HG03558 (cell line): ENCODE results near the gene SARS1.
"Not testable (repeated sequence)": the region's sequence is repeated elsewhere in the genome, so short reads cannot be mapped to it uniquely, and the experiment has no call there.

Experiments used
- ATAC-seq: cut with Tn5 transposase; IDR thresholded peaks from one replicate; pipeline ENCODE4 v1.9.1; 2021; ENCODE audit warnings: moderate number of reproducible peaks; ENCODE audit not compliant: unreplicated experiment; ENCODE audit errors: extremely low read depth

Gene SARS1, protein sequence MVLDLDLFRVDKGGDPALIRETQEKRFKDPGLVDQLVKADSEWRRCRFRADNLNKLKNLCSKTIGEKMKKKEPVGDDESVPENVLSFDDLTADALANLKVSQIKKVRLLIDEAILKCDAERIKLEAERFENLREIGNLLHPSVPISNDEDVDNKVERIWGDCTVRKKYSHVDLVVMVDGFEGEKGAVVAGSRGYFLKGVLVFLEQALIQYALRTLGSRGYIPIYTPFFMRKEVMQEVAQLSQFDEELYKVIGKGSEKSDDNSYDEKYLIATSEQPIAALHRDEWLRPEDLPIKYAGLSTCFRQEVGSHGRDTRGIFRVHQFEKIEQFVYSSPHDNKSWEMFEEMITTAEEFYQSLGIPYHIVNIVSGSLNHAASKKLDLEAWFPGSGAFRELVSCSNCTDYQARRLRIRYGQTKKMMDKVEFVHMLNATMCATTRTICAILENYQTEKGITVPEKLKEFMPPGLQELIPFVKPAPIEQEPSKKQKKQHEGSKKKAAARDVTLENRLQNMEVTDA

DNA sequence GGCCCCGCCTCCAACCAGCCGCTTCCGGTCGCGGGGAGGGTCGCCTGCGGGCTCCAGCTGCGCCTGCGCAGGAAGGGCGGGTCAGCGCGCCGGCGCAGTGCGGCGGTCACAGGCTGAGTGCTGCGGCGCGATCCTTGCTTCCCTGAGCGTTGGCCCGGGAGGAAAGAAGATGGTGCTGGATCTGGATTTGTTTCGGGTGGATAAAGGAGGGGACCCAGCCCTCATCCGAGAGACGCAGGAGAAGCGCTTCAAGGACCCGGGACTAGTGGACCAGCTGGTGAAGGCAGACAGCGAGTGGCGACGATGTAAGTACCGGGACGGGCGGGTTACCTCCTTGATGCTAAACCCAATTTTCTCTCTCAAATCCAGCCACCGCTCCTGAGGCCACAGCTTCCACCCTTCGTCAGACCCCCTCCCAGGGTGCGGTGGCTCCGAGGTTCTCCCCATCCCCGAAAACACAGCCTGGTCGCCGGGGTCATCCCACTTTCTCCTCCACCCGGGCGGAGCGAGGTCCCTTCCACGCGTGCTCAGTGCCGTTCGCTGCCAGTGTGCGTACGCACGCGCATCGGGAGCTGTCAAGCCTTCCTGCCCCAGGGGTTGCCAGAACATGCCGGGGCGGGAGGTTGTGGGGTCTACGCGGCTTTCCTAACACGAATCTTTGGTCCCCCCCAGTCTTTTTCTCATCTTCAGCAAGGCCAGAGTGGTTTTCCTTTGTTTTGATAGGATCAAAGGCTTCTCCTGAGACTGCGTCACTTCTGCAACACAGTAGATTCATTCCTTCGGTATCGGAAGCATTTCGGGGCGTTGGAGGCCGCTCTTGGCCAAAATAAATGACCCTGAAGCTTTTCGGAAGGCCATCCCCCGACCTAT, at the start of gene SARS1:
TSS of gene SARS1 (plus strand) at position 95 of the 870 bp plus-strand sequence. CDS start at position 170, 75 bp downstream.
- ATAC-seq: peak; percentile 49

DNA sequence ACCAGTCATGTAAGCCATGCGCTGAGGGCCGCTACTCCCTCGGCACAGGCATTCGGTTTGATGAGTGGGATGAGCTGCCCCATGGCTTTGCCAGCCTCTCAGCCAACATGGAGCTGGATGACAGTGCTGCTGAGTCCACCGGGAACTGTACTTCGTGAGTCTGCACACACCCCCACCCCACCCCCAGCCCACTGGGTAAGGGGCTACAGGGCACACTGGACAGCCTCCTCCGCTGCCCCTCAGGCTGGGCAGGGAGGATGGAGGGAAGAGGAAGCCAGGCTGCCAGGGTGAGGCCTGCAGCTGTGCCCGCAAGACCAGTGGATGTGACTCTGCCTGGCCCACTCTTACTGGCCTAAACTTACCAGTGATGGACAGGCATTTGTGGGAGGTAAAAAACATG, 49.2 kb upstream of the SARS1 start:
- ATAC-seq: no peak

DNA sequence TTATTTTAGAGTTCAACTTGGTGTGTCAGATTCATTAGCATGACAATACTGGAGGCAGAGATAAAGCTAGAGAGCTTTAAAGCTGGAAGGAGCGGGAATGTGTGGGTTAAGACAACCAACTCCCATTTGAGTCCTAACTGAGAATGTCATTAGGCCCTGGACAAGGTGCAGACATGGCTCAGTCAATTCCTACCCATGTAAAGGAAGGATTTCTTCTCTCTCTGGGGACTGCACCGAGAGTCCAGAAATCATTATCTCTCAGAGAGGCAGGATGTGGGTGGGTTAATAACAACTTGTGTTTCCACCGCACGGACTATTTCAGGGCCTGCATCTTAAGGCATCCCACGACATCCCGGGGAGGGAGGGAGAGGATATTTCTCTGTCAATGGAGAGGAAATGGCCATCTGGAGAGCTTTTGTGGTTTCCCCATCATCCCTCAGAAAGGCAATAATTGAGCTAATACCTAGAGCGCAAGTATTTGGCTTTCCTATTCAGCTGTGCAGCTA, 46.7 kb upstream of the SARS1 start:
- no peak for ATAC-seq

DNA sequence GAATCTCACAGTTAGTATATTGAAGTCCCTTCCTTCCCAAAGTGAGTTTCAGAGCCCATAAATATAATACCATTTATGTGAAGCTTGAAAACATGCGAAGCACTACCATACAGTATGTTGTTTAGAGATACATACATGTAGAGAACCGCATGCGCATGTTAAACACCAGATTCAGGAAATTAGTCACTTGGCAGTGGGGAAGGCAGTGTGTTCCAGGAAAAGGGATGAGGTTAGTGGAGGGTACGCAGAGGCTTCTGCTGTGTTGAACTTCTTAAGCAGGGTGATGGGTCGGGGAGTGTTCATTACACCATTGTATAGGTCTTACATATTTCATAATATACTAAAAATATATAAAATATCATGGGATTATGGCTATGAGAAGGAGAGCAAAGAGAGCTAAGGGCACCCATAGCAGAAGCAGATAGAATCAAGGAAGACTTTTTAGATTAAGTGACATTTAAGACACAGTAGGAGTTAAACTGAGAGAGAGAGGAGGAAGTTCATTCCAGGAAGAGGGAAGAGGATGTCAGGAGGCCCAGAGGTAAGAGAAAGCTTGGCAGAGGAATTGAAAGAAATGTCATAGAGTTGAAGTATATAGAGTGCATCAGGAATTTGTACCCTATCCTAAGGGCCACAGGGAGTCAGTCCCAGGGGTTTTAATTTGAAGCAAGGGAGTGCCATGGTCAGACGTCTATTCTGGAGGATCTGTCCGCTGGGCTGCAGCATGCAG, 43.5 kb upstream of the SARS1 start:
- ATAC-seq: no peak

DNA sequence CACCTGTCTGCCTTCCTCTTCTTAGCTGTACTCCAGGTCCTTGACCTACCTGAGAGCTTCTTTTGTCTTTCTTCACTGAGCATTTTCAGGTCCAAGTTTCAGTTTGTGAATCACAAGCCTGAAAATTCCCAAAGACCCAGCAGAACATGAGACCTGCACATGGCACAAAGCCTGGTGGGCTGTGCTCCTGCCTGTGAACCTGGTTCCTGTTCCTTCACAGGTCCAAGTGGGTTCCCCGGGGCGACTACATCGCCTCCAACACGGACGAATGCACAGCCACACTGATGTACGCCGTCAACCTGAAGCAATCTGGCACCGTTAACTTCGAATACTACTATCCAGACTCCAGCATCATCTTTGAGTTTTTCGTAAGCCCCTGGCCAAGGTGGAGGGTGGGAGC, 42.1 kb upstream of the SARS1 start:
- ATAC-seq: no peak

DNA sequence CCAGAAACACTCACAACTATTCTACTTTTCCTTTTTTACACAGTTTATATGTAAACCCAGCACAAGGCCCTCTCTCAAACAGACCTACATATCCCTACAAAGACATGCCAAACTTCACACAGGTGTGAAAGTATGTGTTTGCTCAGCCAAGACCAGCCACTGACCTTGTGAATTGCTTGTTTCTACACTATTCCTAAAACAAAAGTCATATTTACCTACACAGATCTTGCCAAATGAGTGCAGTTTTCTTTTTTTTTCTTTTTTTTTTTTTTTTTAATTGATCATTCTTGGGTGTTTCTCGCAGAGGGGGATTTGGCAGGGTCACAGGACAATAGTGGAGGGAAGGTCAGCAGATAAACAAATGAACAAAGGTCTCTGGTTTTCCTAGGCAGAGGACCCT, 37.4 kb upstream of the SARS1 start:
- not testable (repeated sequence) for ATAC-seq

DNA sequence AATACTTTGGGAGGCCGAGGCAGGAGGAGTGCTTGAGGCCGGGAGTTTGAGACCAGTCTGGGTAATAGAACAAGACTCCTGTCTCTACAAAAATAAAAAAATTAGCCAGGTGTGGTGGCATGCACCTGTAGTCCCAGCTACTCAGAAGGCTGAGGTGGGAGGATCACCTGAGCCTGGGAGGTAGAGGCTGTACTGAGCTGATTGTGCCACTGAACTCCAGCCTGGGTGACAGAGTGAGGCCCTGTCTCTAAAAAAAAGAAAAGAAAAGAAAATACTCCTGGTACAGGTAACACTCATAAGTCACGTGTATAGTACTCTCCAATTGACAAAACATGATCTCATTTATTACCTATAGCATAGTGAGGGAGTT, 33.0 kb upstream of the SARS1 start:
- ATAC-seq: not testable (repeated sequence)

DNA sequence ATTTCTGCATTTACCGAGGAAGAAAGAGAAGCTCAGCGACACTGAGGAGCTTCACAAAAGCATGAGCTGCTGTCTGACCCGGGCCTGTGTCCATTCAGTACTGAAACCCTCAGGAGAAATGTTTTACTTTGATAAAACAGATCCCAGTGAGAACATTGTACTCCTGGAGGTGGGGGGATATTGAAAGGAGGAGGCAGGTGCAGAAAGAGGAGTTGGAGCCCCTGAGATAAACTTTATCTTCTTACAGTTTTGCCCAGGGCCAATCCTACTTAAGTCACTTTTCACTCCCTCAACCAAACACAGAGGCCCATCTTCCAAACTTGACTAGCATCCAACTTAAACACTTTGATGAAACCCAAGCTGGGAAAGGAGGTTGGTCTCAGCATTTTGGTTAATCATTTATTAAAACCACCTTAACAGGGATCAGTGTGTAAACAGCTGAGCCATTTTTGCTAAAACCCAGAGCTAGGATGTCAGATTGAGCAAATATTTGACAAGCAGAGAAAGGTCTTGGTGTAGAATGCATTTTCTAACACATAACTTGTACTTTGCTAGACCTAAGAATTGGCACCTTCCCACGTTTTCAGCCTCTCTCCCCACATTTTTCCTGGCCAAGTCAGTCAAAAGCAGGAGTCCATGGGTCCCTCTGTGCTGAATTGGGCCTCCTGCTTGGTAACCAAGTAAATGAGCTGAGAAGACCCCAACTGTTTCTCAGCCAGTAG, 32.5 kb upstream of the SARS1 start:
- no peak for ATAC-seq

DNA sequence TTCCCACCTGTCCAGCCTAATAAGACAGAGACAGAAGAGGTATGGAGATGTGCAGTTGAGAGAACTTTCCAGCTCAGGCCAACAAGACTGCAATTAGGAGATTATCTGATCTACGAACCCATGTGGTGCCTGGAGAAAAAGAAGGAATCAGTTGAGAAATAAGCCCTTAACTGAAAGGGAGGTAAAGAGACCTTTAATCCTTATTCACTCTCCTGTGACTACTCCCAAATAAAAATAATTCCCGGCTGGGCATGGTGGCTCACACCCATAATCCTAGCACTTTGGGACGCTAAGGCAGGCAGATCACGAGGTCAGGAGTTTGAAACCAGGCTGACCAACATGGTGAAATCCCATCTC, 31.9 kb upstream of the SARS1 start:
- no peak for ATAC-seq

DNA sequence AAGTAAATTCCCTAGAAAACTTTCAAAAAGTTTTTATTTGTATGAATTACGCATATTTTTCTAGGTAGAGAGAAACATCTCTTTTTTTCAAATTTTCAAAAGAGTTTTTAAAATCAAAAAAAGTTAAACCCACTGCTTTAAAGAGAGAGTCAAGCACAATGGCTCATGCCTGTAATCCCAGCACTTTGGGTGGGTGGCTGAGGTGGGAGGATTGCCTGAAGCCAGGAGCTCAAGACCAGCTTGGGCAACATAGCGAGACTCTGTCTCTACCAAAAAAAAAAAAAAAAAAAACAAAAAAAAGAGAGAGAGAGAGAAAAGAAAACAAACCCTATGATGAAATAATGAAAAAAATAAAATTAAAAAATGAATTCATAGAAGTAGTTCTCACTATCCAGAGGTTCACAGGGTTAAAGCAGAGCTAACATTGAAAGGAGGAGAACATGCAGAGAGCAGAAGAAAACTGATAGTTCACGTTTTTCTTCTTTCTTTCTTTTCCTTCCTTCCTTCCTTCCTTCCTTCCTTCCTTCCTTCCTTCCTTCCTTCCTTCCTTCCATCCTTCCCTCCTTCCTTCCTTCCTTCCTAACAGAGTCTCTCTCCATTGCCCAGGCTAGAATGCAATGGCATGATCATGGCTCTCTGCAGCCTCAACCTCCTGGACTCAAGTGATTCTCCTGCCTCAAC, 30.5 kb upstream of the SARS1 start:
- no peak for ATAC-seq

DNA sequence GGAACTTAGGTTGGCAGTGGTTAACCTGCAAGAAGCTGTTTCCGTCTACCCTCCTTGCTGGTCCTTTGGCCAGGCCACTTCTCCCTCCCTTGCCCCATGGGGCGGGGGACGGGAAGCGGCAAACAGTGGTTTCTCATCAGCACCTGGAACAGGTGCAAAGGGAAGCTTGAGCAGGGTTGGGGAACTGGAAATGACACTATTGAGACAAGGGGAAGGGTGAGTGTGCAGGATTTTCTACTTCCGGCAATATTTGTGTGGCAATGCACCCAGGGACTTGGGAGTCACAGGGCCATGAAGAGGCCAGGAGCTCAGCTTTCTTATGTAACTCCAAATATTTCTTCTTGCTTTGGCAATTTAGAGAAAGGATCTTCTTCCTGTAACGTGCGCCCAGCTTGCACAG, 29.0 kb upstream of the SARS1 start:
- ATAC-seq: no peak

DNA sequence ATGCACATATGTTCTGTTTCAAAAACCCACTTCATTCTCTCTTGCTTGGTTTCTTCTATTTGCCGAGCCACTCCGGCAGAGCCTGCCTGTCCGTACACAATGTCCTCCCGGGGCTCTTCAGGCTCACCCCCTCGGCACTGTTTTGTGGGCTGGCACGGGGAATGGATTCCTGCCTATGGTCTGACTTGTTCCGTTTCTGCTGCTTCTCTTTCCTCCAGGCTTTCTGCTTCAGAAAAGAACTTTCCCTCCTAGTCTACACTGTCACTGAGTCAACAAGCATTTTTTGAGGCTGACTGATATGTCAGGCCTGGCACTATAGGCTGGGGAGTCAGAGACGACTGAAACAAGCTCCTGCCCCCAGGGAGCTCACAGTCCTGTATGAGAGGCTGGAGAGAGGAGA, 28.4 kb upstream of the SARS1 start:
- ATAC-seq: no peak

DNA sequence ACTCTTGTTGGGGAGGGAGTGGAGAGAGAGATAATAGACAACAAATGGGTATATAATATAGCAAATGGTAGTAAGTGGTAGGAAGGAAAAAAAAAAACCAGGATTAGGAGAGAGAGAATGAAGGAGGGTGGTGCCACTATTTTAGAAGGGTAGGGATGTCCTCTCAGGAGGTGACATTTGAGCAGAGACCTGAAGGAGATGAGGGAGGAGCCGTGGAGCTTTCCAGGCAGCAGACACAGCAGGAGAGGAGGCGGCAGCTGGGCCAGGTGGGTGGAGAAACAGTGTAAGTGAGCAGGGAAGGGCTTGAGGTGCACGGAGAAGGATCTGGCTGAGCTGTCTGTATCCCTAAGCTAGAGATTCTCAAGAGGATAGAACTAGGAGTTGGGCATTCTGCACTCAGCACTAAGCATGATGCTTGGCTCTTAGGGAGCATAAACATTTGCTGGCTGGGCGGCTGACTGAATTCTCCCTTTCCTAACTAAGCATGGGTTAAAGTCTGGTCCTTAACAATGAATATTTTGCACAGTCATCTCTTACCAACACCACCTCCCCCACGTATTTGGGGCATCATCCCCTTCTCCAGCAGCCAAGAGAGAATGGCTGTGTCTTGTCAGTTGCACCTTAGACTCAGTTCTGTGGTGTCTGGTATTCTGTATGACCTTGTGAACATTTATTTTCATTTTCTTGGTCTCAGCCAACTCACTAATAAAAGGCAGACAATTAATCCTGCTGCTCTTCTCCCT, 27.6 kb upstream of the SARS1 start:
- no peak for ATAC-seq

DNA sequence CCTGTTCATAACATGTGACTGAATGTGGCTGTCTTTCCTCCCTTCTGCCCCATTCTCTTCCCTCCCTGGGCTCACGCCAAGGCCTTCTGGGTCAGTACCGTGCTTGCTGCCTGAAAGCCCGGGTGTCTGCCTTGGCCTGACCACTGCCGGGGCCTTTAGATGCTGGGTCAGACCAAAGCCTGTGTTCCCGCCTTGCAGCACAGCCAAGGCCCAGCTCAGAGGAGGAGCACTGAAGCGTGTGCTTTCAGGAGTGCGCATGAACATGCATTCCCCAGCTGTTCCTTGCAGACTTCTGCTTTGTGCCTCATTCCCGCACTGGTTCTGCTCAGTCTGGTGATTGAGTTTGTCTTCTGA, 27.0 kb upstream of the SARS1 start:
- no peak for ATAC-seq

DNA sequence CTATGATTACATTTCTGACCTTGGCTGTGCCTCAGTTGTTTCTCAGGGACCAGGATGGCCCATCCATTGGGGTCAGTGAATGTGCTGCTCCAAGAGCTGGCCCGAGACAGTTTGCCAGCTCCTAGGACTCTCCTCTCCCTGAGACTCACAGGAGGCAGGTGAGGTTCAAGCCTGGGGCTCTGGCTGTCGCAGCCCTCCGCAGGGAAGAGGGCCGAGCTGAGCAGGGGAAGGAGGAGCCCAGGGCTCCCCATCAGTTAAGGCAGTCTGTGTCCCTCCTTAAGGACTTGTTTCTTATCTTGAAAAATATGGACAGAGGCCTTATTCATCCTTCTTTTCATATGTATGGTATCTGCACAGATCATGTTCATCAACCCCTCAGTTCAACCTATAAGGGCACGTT, 26.6 kb upstream of the SARS1 start:
- ATAC-seq: no peak

DNA sequence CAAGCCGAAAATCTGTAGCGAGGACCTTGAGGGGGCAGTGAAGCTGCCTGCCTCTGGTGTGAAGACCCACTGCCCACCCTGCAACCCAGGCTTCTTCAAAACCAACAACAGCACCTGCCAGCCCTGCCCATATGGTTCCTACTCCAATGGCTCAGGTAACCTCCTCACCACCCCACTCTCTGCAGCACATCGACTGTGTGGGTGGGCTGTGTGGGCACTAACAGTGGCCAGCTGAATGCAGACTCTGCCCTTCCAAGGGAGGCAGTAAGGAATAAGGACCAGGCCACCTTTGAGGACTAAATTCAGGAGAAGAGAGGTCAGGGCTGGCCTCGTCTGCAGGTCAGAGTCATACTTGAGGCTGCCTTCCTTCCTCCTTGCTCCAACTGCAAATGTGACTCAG, 25.5 kb upstream of the SARS1 start:
- ATAC-seq: no peak

DNA sequence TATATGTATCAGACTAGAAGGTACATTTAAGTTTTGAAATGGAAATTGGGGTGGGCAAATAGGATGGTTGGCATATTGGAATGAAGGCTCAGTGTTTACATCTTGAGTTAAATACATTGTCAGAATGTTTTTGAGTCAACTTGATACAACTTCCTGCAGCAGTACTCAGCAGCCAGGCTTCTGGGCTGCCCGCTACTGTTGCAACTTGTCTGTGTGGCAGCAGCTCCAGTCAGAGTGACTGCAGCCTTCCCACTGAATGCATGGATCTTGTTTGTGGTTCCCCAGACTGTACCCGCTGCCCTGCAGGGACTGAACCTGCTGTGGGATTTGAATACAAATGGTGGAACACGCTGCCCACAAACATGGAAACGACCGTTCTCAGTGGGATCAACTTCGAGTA, 24.9 kb upstream of the SARS1 start:
- ATAC-seq: no peak

DNA sequence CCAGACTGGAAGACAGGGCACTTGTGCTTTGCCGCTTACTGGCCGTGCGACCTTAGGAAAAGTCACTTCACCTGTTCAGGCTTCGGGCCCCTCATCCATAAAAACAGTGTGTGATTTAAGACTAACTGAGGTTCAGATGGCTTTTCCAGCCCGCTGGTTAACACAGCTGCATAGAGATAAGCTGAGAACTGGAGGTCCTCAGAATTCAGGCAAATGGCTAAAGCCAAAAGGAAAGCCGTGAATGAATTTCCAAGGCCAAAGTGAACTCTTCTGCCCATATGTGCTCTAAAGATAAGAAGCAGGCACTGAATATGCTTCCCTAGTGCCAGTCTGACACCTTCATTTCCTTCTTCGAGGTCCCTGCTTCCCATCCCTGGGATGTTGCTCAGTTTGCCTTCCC, 23.5 kb upstream of the SARS1 start:
- no peak for ATAC-seq

DNA sequence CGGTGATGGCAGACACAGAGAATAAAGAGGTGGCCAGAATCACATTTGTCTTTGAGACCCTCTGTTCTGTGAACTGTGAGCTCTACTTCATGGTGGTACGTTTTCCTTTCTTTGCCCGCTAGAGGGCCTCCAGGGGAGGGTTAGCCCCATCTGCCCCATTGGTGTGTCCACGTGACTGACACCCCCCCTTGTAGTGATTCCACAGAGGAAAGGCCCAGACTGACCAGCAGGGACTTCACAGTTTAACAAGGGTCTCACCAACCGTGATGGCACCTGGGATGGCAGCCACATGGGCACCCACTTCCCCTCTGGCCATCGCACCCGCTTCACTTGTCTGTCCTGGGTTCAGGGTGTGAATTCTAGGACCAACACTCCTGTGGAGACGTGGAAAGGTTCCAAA, 22.3 kb upstream of the SARS1 start:
- no peak for ATAC-seq
